Endothelial cell of umbilical vein (primary cell): ENCODE results near the gene MAPRE2. TPM values are rescaled to one million over a fixed set of nuclear protein-coding genes. Genes with fewer than 3 reads are reported as not detected.

Experiments
- BruUV-seq: library from RNA; stranded (reverse); fragments of 400-500 nt; replicated peaks from 2 replicates; lab custom pipeline; 2021; lab: Mats Ljungman, UMichigan
- CTCF ChIA-PET: fragments of 300-600, 350-600 bp; sonication (Branson Sonifier 250); formaldehyde crosslinking; loops from one replicate; lab custom pipeline; 2021; ENCODE audit warnings: antibody characterized with exemption, inconsistent platforms; lab: Charles Lee
- POLR2A ChIA-PET: fragments of 300-600, 350-600 bp; sonication (Branson Sonifier 250); formaldehyde crosslinking; loops from one replicate; lab custom pipeline; 2021; ENCODE audit warnings: antibody characterized with exemption, inconsistent platforms; lab: Charles Lee
- DNase-seq: peaks from one replicate; pipeline ENCODE4 v3.0.0-alpha.2; 2011; ENCODE audit warnings: low read depth, low spot score
- FAIRE-seq: peaks from 2 replicates; lab custom pipeline; 2011; peaks lifted over from hg19 to GRCh38; lab: Jason Lieb, UNC
- H2AFZ ChIP-seq: 2 replicates; pipeline ENCODE4 v1.6.0; 2012; ENCODE audit warnings: low read depth, low read length, control low read depth, inconsistent platforms
- H3K27ac ChIP-seq: 2 replicates; pipeline ENCODE4 v1.5.1; 2011; ENCODE audit warnings: low read depth, mild to moderate bottlenecking, control low read depth, low read length, moderate library complexity; ENCODE audit not compliant: insufficient read depth
- H3K27me3 ChIP-seq, 2 experiments: 2 replicates each; pipeline versions ENCODE4 v1.6.0 to v1.6.1; 2011; ENCODE audit warnings: low read length in 2 of 2, mixed read lengths in 1 of 2; ENCODE audit not compliant: control insufficient read depth in 2 of 2, insufficient read depth in 2 of 2
- H3K36me3 ChIP-seq, 2 experiments: 2 replicates in 1 of 2; 3 replicates in 1 of 2; pipeline ENCODE4 v1.5.1; 2011; ENCODE audit warnings: low read length in 2 of 2, mild to moderate bottlenecking in 1 of 2, moderate library complexity in 1 of 2; ENCODE audit not compliant: control insufficient read depth in 2 of 2, insufficient read depth in 2 of 2; ENCODE audit errors: extremely low read depth in 1 of 2
- H3K4me1 ChIP-seq: 3 replicates; pipeline ENCODE4 v1.5.1; 2011; ENCODE audit warnings: mild to moderate bottlenecking, low read length; ENCODE audit not compliant: control insufficient read depth, insufficient read depth; ENCODE audit errors: extremely low read depth
- H3K4me2 ChIP-seq: 2 replicates; pipeline ENCODE4 v1.6.1; 2011; ENCODE audit warnings: low read length, control low read depth, mixed read lengths; ENCODE audit not compliant: insufficient read depth
- H3K4me3 ChIP-seq, 3 experiments: fragments of 200-600 bp in 1 of 3; sonication (generic), shearing (Covaris generic) in 1 of 3; replicated peaks in 1 of 3; 2 replicates each; pipeline ENCODE4 v1.5.1; 2011 to 2016; ENCODE audit warnings: control low read depth in 3 of 3, low read length in 3 of 3, mild to moderate bottlenecking in 2 of 3, inconsistent platforms in 1 of 3, low read depth in 1 of 3, moderate library complexity in 1 of 3; ENCODE audit not compliant: insufficient read depth in 1 of 3
- H3K79me2 ChIP-seq: 2 replicates; pipeline ENCODE4 v1.6.0; 2012; ENCODE audit warnings: low read length, inconsistent platforms; ENCODE audit not compliant: control insufficient read depth, insufficient read depth
- H3K9ac ChIP-seq: replicated peaks from 2 replicates; pipeline ENCODE3; 2011; ENCODE audit warnings: low read length, control low read depth; ENCODE audit not compliant: insufficient read depth; ENCODE audit errors: extremely low read depth
- H3K9me1 ChIP-seq: replicated peaks from 3 replicates; pipeline ENCODE4 v1.6.0; 2011; ENCODE audit warnings: mild to moderate bottlenecking, low read length; ENCODE audit not compliant: control insufficient read depth, insufficient read depth; ENCODE audit errors: extremely low read depth
- H3K9me3 ChIP-seq: replicated peaks from 2 replicates; pipeline ENCODE4 v1.5.1; 2012; ENCODE audit warnings: low read length, inconsistent platforms; ENCODE audit not compliant: control insufficient read depth, insufficient read depth
- H4K20me1 ChIP-seq: replicated peaks from 2 replicates; pipeline ENCODE3; 2011; ENCODE audit warnings: mild to moderate bottlenecking, low read length; ENCODE audit not compliant: control insufficient read depth, insufficient read depth; ENCODE audit errors: extremely low read depth
- CTCF ChIP-seq, 2 donors: IDR thresholded peaks; 1 replicate in 1 of 2; 2 replicates in 1 of 2; pipeline ENCODE4 v1.5.1; 2011; ENCODE audit warnings: low read length in 2 of 2, mild to moderate bottlenecking in 2 of 2, moderate library complexity in 2 of 2, control low read depth in 1 of 2, inconsistent platforms in 1 of 2, low read depth in 1 of 2; ENCODE audit not compliant: insufficient read depth in 1 of 2; ENCODE audit errors: extremely low read depth in 1 of 2
- EZH2 ChIP-seq: IDR thresholded peaks from 2 replicates; pipeline ENCODE4 v1.6.1; 2012; ENCODE audit warnings: borderline replicate concordance, low read depth, mild to moderate bottlenecking, moderate library complexity, low read length, inconsistent platforms; ENCODE audit not compliant: severe bottlenecking
- FOS ChIP-seq: IDR thresholded peaks from 2 replicates; pipeline ENCODE4 v1.6.1; 2011; ENCODE audit warnings: mild to moderate bottlenecking, low read length, moderate library complexity, borderline replicate concordance; ENCODE audit not compliant: insufficient read depth
- GATA2 ChIP-seq: IDR thresholded peaks from 2 replicates; pipeline ENCODE4 v1.7.0; 2011; ENCODE audit warnings: low read depth, mild to moderate bottlenecking, moderate library complexity, mixed read lengths, low read length; ENCODE audit not compliant: insufficient read length, insufficient read depth
- JUN ChIP-seq: IDR thresholded peaks from 2 replicates; pipeline ENCODE4 v1.6.1; 2011; ENCODE audit warnings: borderline replicate concordance, low read depth; ENCODE audit not compliant: insufficient read length, insufficient read depth
- MAX ChIP-seq: IDR thresholded peaks from 2 replicates; pipeline ENCODE4 v1.6.1; 2011; ENCODE audit not compliant: insufficient read depth, insufficient read length
- MYC ChIP-seq: IDR thresholded peaks from one replicate; pipeline ENCODE4 v1.6.1; 2011; ENCODE audit warnings: mild to moderate bottlenecking, low read depth, low read length
- POLR2A ChIP-seq: IDR thresholded peaks from 2 replicates; pipeline ENCODE4 v1.6.1; 2012; ENCODE audit warnings: low read depth, mild to moderate bottlenecking, control low read depth, low read length
- POLR2AphosphoS5 ChIP-seq: IDR thresholded peaks from 2 replicates; pipeline ENCODE4 v1.6.1; 2012; ENCODE audit warnings: low read depth, mild to moderate bottlenecking, control low read depth, low read length, moderate library complexity; ENCODE audit not compliant: insufficient read depth
- dilution Hi-C: fragments of 300-500 bp; cut with MboI; formaldehyde crosslinking; loops from one replicate; pipeline ENCODE4 v1.15.0; 2019; ENCODE audit warnings: low sequenced_read_pairs; ENCODE audit not compliant: extremely low pct_ligation_motif_present
- intact Hi-C: fragments of 100-400 bp; cut with micrococcal nuclease; formaldehyde crosslinking; loops from one replicate; pipeline ENCODE4 v1.10.0; 2022
- polyA plus RNA-seq, 4 experiments: library from polyadenylated mRNA; depleted of rRNA in 3 of 4; stranded (reverse) in 3 of 4; unstranded in 1 of 4; fragments of >200 nt; gene quantifications; 2 replicates each; pipeline versions ENCODE4 v1.2.1 to v1.2.3, GENCODE V29; 2011 to 2012; ENCODE audit warnings: missing spikeins in 1 of 4
- total RNA-seq: library from RNA; stranded (reverse); gene quantifications from 2 replicates; pipeline ENCODE4 v1.2.3, GENCODE V29; 2021

Gene MAPRE2
- total and polyA plus RNA-seq, 2 donors (not counting 3 experiments of a cell fraction or from before 2014, with no cell fraction given) = 117 to 148 TPM

- dilution Hi-C loops = no loop called here
- Histone ChIP-seq H3K27me3 (no peaks in the 10 kb centered on the region), H2AFZ (no peak overlapping the region), H3K9me1 (no peaks in the 10 kb centered on the region), H3K36me3 (no peaks in the 10 kb centered on the region), H3K27ac (peak overlapping the region; percentile 73), H3K79me2 (peaks cover 60% of the 10 kb centered on the region), H4K20me1 (peaks cover 5% of the 10 kb centered on the region), H3K4me3 (peak overlapping the region; percentile 88 to 99 (median 89)), H3K9ac (peak overlapping the region; percentile 95), H3K4me1 (peaks cover 63% of the 10 kb centered on the region), H3K9me3 (no peaks in the 10 kb centered on the region), H3K4me2 (peak overlapping the region; percentile 96)
- no TSS peak for BruUV-seq
- TF ChIP-seq POLR2AphosphoS5 (peak; percentile 37), POLR2A (peak; percentile 50), GATA2 (peak; percentile 48), FOS (peak; percentile 3), MAX (no peak)
- POLR2A ChIA-PET = interaction anchor here (1.2 to 2.3 kb wide), 3 partner anchors 13 to 36 kb away, joined by 4 to 14 read pairs (median 5); no protein-coding TSS in a partner anchor
- DNase-seq (peak; percentile 87), FAIRE-seq (peak; percentile 77)
- intact Hi-C loops = loop anchor here (1.0 to 10.0 kb wide), 4 partner anchors 64 to 422 kb away; no protein-coding TSS in a partner anchor
- CTCF ChIA-PET = interaction anchor here (0.6 to 6.5 kb wide), 14 partner anchors 9 to 381 kb away, joined by 3 to 62 read pairs (median 4); no protein-coding TSS in a partner anchor
These were observed 1.3 kb downstream of the MAPRE2 start for GRCh38 chr18:35042389-35043071.

- Histone ChIP-seq H3K27me3 (no peaks in the 10 kb centered on the region), H3K4me2 (peak overlapping the region; percentile 96), H3K4me3 (peak overlapping the region; percentile 88 to 99 (median 89)), H4K20me1 (peaks cover 5% of the 10 kb centered on the region), H2AFZ (no peak overlapping the region), H3K9me3 (no peaks in the 10 kb centered on the region), H3K36me3 (peaks cover 0 to 2% of the 10 kb centered on the region in 2 experiments), H3K9me1 (no peaks in the 10 kb centered on the region), H3K9ac (peak overlapping the region; percentile 95), H3K4me1 (peaks cover 63% of the 10 kb centered on the region), H3K79me2 (peaks cover 66% of the 10 kb centered on the region), H3K27ac (peak overlapping the region; percentile 73)
- TSS peak; percentile 11 for BruUV-seq
- DNase-seq (peak; percentile 42), FAIRE-seq (no peak)
- TF ChIP-seq POLR2AphosphoS5 (no peak), MAX (no peak), MYC (no peak), GATA2 (no peak), EZH2 (no peak), FOS (no peak), POLR2A (no peak), JUN (no peak), CTCF (IDR thresholded peaks at IDR 0.05; ENCODE audit: extremely low read depth in 1 of 2, insufficient read depth in 1 of 2, low read depth in 1 of 2, low read length in 2 of 2) (no peak)
- intact Hi-C loops (loop anchor here (1.0 to 10.0 kb wide), 3 partner anchors 64 to 422 kb away; no protein-coding TSS in a partner anchor), dilution Hi-C loops (no loop called here)
- CTCF ChIA-PET = interaction anchor here (1.2 to 5.2 kb wide), 4 partner anchors 37 to 102 kb away, joined by 3 to 59 read pairs (median 29); no protein-coding TSS in a partner anchor
- POLR2A ChIA-PET = no interaction called here
These were observed 2.0 kb downstream of the MAPRE2 start for GRCh38 chr18:35043207-35043606.
